Measurements from ENCODE around the gene HEY2.

DNA sequence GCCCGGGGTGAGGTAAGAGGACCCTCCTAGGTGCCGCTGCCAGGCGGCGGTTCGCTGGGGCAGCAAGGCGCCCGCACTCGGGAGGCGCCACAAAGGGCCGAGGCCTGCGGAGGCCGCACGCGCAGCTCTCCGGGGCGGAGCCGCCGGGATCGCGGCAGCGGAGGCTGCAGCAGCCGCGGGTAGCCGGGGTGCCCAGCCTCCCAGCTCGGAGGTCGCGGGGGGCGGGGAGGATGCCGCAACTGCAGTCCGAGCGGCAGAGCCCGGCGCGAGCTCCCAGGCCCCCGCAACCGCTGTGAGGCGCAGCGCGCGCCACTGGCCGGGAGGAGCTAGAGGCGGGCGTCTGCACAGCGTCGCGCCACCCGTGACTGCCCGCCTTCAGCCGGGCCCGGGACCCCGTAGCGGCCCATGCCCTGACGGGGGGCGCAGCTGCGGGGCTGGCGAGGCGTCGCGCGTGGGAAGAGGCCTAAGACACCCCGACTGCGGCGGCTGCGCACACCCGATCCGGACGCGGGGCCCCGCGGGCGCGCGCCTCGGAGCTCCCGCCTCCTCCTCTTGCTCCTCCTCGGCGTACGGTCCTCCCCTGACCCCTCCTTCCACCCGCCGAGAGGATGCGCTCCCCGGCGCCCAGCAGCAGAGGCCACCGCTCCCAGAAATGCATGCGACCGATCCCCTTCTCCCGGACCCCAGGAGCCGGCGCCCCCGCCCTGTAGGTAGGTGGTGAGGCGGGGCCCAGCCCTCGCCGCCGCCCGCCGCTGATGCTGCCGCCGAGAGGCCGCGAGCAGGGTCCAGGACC is 41.1 kb downstream of the HEY2 start, which contains the start of gene NCOA7:
- TF ChIP-seq, protein P1, sequence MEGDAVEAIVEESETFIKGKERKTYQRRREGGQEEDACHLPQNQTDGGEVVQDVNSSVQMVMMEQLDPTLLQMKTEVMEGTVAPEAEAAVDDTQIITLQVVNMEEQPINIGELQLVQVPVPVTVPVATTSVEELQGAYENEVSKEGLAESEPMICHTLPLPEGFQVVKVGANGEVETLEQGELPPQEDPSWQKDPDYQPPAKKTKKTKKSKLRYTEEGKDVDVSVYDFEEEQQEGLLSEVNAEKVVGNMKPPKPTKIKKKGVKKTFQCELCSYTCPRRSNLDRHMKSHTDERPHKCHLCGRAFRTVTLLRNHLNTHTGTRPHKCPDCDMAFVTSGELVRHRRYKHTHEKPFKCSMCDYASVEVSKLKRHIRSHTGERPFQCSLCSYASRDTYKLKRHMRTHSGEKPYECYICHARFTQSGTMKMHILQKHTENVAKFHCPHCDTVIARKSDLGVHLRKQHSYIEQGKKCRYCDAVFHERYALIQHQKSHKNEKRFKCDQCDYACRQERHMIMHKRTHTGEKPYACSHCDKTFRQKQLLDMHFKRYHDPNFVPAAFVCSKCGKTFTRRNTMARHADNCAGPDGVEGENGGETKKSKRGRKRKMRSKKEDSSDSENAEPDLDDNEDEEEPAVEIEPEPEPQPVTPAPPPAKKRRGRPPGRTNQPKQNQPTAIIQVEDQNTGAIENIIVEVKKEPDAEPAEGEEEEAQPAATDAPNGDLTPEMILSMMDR (IDR thresholded peaks at IDR 0.05 in 8 of 11, conservative IDR thresholded peaks at IDR 0.05 in 3 of 11): peak in 2 of 11 experiments; percentile 9 to 42
- TF ChIP-seq POLR2A (IDR thresholded peaks at IDR 0.05) (peak; percentile 35 to 81 (median 44)), POLR2AphosphoS5 (IDR thresholded peaks at IDR 0.05) (peak; percentile 91 to 95 (median 94))
